ENCODE measurements around the gene SH2D1B.

The SH2D1B gene

GRCh38 chr1:162385280-162385623 lies 26.7 kb downstream of the SH2D1B start:
- Histone ChIP-seq H3K9ac (ENCODE audit: low read length) (no peak overlapping the region), H3K4me2 (ENCODE audit: low read length) (no peak overlapping the region), H3K79me2 (ENCODE audit: insufficient read depth, low read length) (no peaks in the 10 kb centered on the region), H4K20me1 (ENCODE audit: insufficient read depth, low read length) (no peaks in the 10 kb centered on the region), H3K36me3 (ENCODE audit: insufficient read depth, low read length) (no peaks in the 10 kb centered on the region), H3F3A (ENCODE audit: insufficient read depth, low read length) (no peaks in the 10 kb centered on the region), H3K4me1 (ENCODE audit: insufficient read depth, low read length, severe bottlenecking) (no peaks in the 10 kb centered on the region), H3K27me3 (ENCODE audit: insufficient read depth, low read length) (no peaks in the 10 kb centered on the region), H3K4me3 (ENCODE audit: low read depth, low read length, poor library complexity, severe bottlenecking) (no peak overlapping the region), H2AFZ (ENCODE audit: low read length) (no peak overlapping the region), H3K27ac (ENCODE audit: low read depth, low read length, poor library complexity, severe bottlenecking) (no peak overlapping the region), H3K9me2 (ENCODE audit: low read depth, low read length) (no peaks in the 10 kb centered on the region), H3K9me3 (ENCODE audit: low read length) (no peaks in the 10 kb centered on the region)
- TF ChIP-seq EZH2 (IDR thresholded peaks at IDR 0.05; ENCODE audit: borderline replicate concordance, low read length) (no peak), CTCF (IDR thresholded peaks at IDR 0.05; ENCODE audit: low read length) (no peak)

- H3K27ac ChIP-seq (ENCODE audit: low read depth, low read length, poor library complexity, severe bottlenecking), result no peak overlapping the region
- no peaks in the 10 kb centered on the region for H4K20me1 ChIP-seq (ENCODE audit: insufficient read depth, low read length)
- no peaks in the 10 kb centered on the region for H3K9me2 ChIP-seq (ENCODE audit: low read depth, low read length)
- no peak overlapping the region for H3K4me3 ChIP-seq (ENCODE audit: low read depth, low read length, poor library complexity, severe bottlenecking)
- no peaks in the 10 kb centered on the region for H3K36me3 ChIP-seq (ENCODE audit: insufficient read depth, low read length)
- no peak overlapping the region for H2AFZ ChIP-seq (ENCODE audit: low read length)
- no peak overlapping the region for H3K4me2 ChIP-seq (ENCODE audit: low read length)
- TF ChIP-seq CTCF (IDR thresholded peaks at IDR 0.05; ENCODE audit: low read length) (no peak), EZH2 (IDR thresholded peaks at IDR 0.05; ENCODE audit: borderline replicate concordance, low read length) (no peak)
- no peak overlapping the region for H3K9ac ChIP-seq (ENCODE audit: low read length)
- no peaks in the 10 kb centered on the region for H3F3A ChIP-seq (ENCODE audit: insufficient read depth, low read length)
- H3K9me3 ChIP-seq (ENCODE audit: low read length), result no peaks in the 10 kb centered on the region
- no peaks in the 10 kb centered on the region for H3K27me3 ChIP-seq (ENCODE audit: insufficient read depth, low read length)
- no peaks in the 10 kb centered on the region for H3K79me2 ChIP-seq (ENCODE audit: insufficient read depth, low read length)
- H3K4me1 ChIP-seq (ENCODE audit: insufficient read depth, low read length, severe bottlenecking), result no peaks in the 10 kb centered on the region
Observed at GRCh38 chr1:162384601-162385279, 27.2 kb downstream of the SH2D1B start.

GRCh38 chr1:162384116-162384515 lies 27.8 kb downstream of the SH2D1B start:
- no peaks in the 10 kb centered on the region for H3F3A ChIP-seq (ENCODE audit: insufficient read depth, low read length)
- H3K36me3 ChIP-seq (ENCODE audit: insufficient read depth, low read length), result no peaks in the 10 kb centered on the region
- H2AFZ ChIP-seq (ENCODE audit: low read length), result no peak overlapping the region
- H3K9me3 ChIP-seq (ENCODE audit: low read length), result no peaks in the 10 kb centered on the region
- H3K9ac ChIP-seq (ENCODE audit: low read length), result no peak overlapping the region
- no peaks in the 10 kb centered on the region for H3K4me1 ChIP-seq (ENCODE audit: insufficient read depth, low read length, severe bottlenecking)
- no peaks in the 10 kb centered on the region for H3K79me2 ChIP-seq (ENCODE audit: insufficient read depth, low read length)
- TF ChIP-seq EZH2 (IDR thresholded peaks at IDR 0.05; ENCODE audit: borderline replicate concordance, low read length), result no peak
- no peaks in the 10 kb centered on the region for H3K9me2 ChIP-seq (ENCODE audit: low read depth, low read length)
- no peak overlapping the region for H3K4me3 ChIP-seq (ENCODE audit: low read depth, low read length, poor library complexity, severe bottlenecking)
- H4K20me1 ChIP-seq (ENCODE audit: insufficient read depth, low read length), result no peaks in the 10 kb centered on the region
- no peak overlapping the region for H3K27ac ChIP-seq (ENCODE audit: low read depth, low read length, poor library complexity, severe bottlenecking)
- H3K27me3 ChIP-seq (ENCODE audit: insufficient read depth, low read length), result no peaks in the 10 kb centered on the region
- H3K4me2 ChIP-seq (ENCODE audit: low read length), result no peak overlapping the region

GRCh38 chr1:162383516-162383915 lies 28.4 kb downstream of the SH2D1B start:
- H2AFZ ChIP-seq (ENCODE audit: low read length), result no peak overlapping the region
- no peaks in the 10 kb centered on the region for H3F3A ChIP-seq (ENCODE audit: insufficient read depth, low read length)
- H3K4me2 ChIP-seq (ENCODE audit: low read length), result no peak overlapping the region
- H3K9me3 ChIP-seq (ENCODE audit: low read length), result no peaks in the 10 kb centered on the region
- H3K27ac ChIP-seq (ENCODE audit: low read depth, low read length, poor library complexity, severe bottlenecking), result no peak overlapping the region
- no peak for TF ChIP-seq EZH2 (IDR thresholded peaks at IDR 0.05; ENCODE audit: borderline replicate concordance, low read length)
- H3K79me2 ChIP-seq (ENCODE audit: insufficient read depth, low read length), result no peaks in the 10 kb centered on the region
- no peaks in the 10 kb centered on the region for H3K36me3 ChIP-seq (ENCODE audit: insufficient read depth, low read length)
- H3K27me3 ChIP-seq (ENCODE audit: insufficient read depth, low read length), result no peaks in the 10 kb centered on the region
- no peaks in the 10 kb centered on the region for H3K9me2 ChIP-seq (ENCODE audit: low read depth, low read length)
- H4K20me1 ChIP-seq (ENCODE audit: insufficient read depth, low read length), result no peaks in the 10 kb centered on the region
- no peak overlapping the region for H3K9ac ChIP-seq (ENCODE audit: low read length)
- H3K4me3 ChIP-seq (ENCODE audit: low read depth, low read length, poor library complexity, severe bottlenecking), result no peak overlapping the region
- no peaks in the 10 kb centered on the region for H3K4me1 ChIP-seq (ENCODE audit: insufficient read depth, low read length, severe bottlenecking)

Data from OCI-LY1 (cell line).